ENCODE results near the gene PREPL.

PREPL gene

GRCh38 chr2:44291281-44292248, 69.7 kb downstream of the PREPL start:
- peak; percentile 49 for DNase-seq

- DNase-seq = no peak
Measured at GRCh38 chr2:44290261-44290660, 71.0 kb downstream of the PREPL start.

GRCh38 chr2:44286884-44287638, 74.2 kb downstream of the PREPL start:
- no peak for DNase-seq

GRCh38 chr2:44286119-44286883, 75.0 kb downstream of the PREPL start:
- no peak for DNase-seq

GRCh38 chr2:44285174-44285573, 76.1 kb downstream of the PREPL start:
- no peak for DNase-seq

- DNase-seq = no peak
Measured at GRCh38 chr2:44283116-44283666, 78.1 kb downstream of the PREPL start.

GRCh38 chr2:44280869-44281268, 80.4 kb downstream of the PREPL start:
- DNase-seq = no peak

GRCh38 chr2:44277541-44277940, 83.8 kb downstream of the PREPL start:
- no peak for DNase-seq

GRCh38 chr2:44275927-44276303, 85.4 kb downstream of the PREPL start:
- no peak for DNase-seq

- DNase-seq = no peak
Measured at GRCh38 chr2:44273596-44273995, 87.7 kb downstream of the PREPL start.

- no peak for DNase-seq
Measured at GRCh38 chr2:44273076-44273475, 88.2 kb downstream of the PREPL start.

GRCh38 chr2:44271296-44271695, 90.0 kb downstream of the PREPL start:
- no peak for DNase-seq

GRCh38 chr2:44269831-44270230, 91.5 kb downstream of the PREPL start:
- DNase-seq = no peak

- DNase-seq = no peak
Measured at GRCh38 chr2:44267796-44268648, 93.3 kb downstream of the PREPL start.

Data from NCI-H1105 treated with DMSO at 0.1 percent for 48 hours (cell line).